ENCODE data around the gene NRXN3.

The NRXN3 gene

GRCh38 chr14:79652513-79653307 is 1482.5 kb downstream of the NRXN3 start:
- Mint-ChIP-seq H3K4me1 (ENCODE audit: low read depth) (no peaks in the 10 kb centered on the region), H3K27me3 (ENCODE audit: low read depth) (no peaks in the 10 kb centered on the region), H3K9me3 (peaks cover 3% of the 10 kb centered on the region), H3K36me3 (ENCODE audit: low read depth) (no peaks in the 10 kb centered on the region), H3K27ac (no peak overlapping the region), H3K4me3 (no peak overlapping the region)

GRCh38 chr14:79656056-79656455 is 1485.9 kb downstream of the NRXN3 start:
- Mint-ChIP-seq H3K4me1 (ENCODE audit: low read depth) (no peaks in the 10 kb centered on the region), H3K4me3 (no peak overlapping the region), H3K27ac (no peak overlapping the region), H3K27me3 (ENCODE audit: low read depth) (no peaks in the 10 kb centered on the region), H3K36me3 (ENCODE audit: low read depth) (no peaks in the 10 kb centered on the region), H3K9me3 (peaks cover 3% of the 10 kb centered on the region)

- H3K9me3 Mint-ChIP-seq = peaks cover 3% of the 10 kb centered on the region
Observed at GRCh38 chr14:79656496-79656895, 1486.3 kb downstream of the NRXN3 start.

GRCh38 chr14:79658221-79658620 is 1488.0 kb downstream of the NRXN3 start:
- H3K27ac Mint-ChIP-seq = no peak overlapping the region
- H3K4me1 Mint-ChIP-seq (ENCODE audit: low read depth) = no peaks in the 10 kb centered on the region
- H3K27me3 Mint-ChIP-seq (ENCODE audit: low read depth) = no peaks in the 10 kb centered on the region
- H3K9me3 Mint-ChIP-seq = peaks cover 8% of the 10 kb centered on the region
- no peaks in the 10 kb centered on the region for H3K36me3 Mint-ChIP-seq (ENCODE audit: low read depth)
- no peak overlapping the region for H3K4me3 Mint-ChIP-seq

More at GRCh38 chr14:79656496-79656895, 1486.3 kb downstream of the NRXN3 start:
- H3K4me1 Mint-ChIP-seq (ENCODE audit: low read depth) = no peaks in the 10 kb centered on the region
- H3K27ac Mint-ChIP-seq = no peak overlapping the region
- H3K4me3 Mint-ChIP-seq = no peak overlapping the region
- no peaks in the 10 kb centered on the region for H3K36me3 Mint-ChIP-seq (ENCODE audit: low read depth)
- no peaks in the 10 kb centered on the region for H3K27me3 Mint-ChIP-seq (ENCODE audit: low read depth)

- peaks cover 12% of the 10 kb centered on the region for H3K9me3 Mint-ChIP-seq
- H3K4me3 Mint-ChIP-seq = no peak overlapping the region
- no peaks in the 10 kb centered on the region for H3K36me3 Mint-ChIP-seq (ENCODE audit: low read depth)
- H3K27ac Mint-ChIP-seq = no peak overlapping the region
- H3K27me3 Mint-ChIP-seq (ENCODE audit: low read depth) = no peaks in the 10 kb centered on the region
- no peaks in the 10 kb centered on the region for H3K4me1 Mint-ChIP-seq (ENCODE audit: low read depth)
Observed at GRCh38 chr14:79658769-79659168, 1488.6 kb downstream of the NRXN3 start.

GRCh38 chr14:79660053-79660939 is 1490.1 kb downstream of the NRXN3 start:
- Mint-ChIP-seq H3K27ac (no peak overlapping the region), H3K36me3 (ENCODE audit: low read depth) (no peaks in the 10 kb centered on the region), H3K4me3 (no peak overlapping the region), H3K9me3 (peaks cover 12% of the 10 kb centered on the region), H3K27me3 (ENCODE audit: low read depth) (no peaks in the 10 kb centered on the region), H3K4me1 (ENCODE audit: low read depth) (no peaks in the 10 kb centered on the region)

GRCh38 chr14:79661752-79662151 is 1491.6 kb downstream of the NRXN3 start:
- Mint-ChIP-seq H3K27ac (no peak overlapping the region), H3K9me3 (peaks cover 12% of the 10 kb centered on the region), H3K4me1 (ENCODE audit: low read depth) (no peaks in the 10 kb centered on the region), H3K4me3 (no peak overlapping the region), H3K36me3 (ENCODE audit: low read depth) (no peaks in the 10 kb centered on the region), H3K27me3 (ENCODE audit: low read depth) (no peaks in the 10 kb centered on the region)

GRCh38 chr14:79663453-79663852 is 1493.3 kb downstream of the NRXN3 start:
- Mint-ChIP-seq H3K36me3 (ENCODE audit: low read depth) (no peaks in the 10 kb centered on the region), H3K27ac (no peak overlapping the region), H3K4me3 (no peak overlapping the region), H3K4me1 (ENCODE audit: low read depth) (no peaks in the 10 kb centered on the region), H3K9me3 (peaks cover 12% of the 10 kb centered on the region), H3K27me3 (ENCODE audit: low read depth) (no peaks in the 10 kb centered on the region)

GRCh38 chr14:79665556-79665955 is 1495.4 kb downstream of the NRXN3 start:
- H3K27ac Mint-ChIP-seq = no peak overlapping the region
- no peak overlapping the region for H3K4me3 Mint-ChIP-seq
- no peaks in the 10 kb centered on the region for H3K4me1 Mint-ChIP-seq (ENCODE audit: low read depth)
- H3K9me3 Mint-ChIP-seq = peaks cover 15% of the 10 kb centered on the region
- no peaks in the 10 kb centered on the region for H3K36me3 Mint-ChIP-seq (ENCODE audit: low read depth)
- H3K27me3 Mint-ChIP-seq (ENCODE audit: low read depth) = no peaks in the 10 kb centered on the region

- Mint-ChIP-seq H3K27me3 (ENCODE audit: low read depth) (no peaks in the 10 kb centered on the region), H3K27ac (no peak overlapping the region), H3K9me3 (peaks cover 4% of the 10 kb centered on the region), H3K36me3 (ENCODE audit: low read depth) (no peaks in the 10 kb centered on the region), H3K4me3 (no peak overlapping the region), H3K4me1 (ENCODE audit: low read depth) (no peaks in the 10 kb centered on the region)
Observed at GRCh38 chr14:79668951-79669350, 1498.8 kb downstream of the NRXN3 start.

- Mint-ChIP-seq H3K36me3 (ENCODE audit: low read depth) (no peaks in the 10 kb centered on the region), H3K4me3 (no peak overlapping the region), H3K27me3 (ENCODE audit: low read depth) (no peaks in the 10 kb centered on the region), H3K4me1 (ENCODE audit: low read depth) (no peaks in the 10 kb centered on the region), H3K9me3 (peaks cover 3% of the 10 kb centered on the region), H3K27ac (no peak overlapping the region)
Observed at GRCh38 chr14:79670811-79671210, 1500.6 kb downstream of the NRXN3 start.

- H3K36me3 Mint-ChIP-seq (ENCODE audit: low read depth) = no peaks in the 10 kb centered on the region
- H3K4me3 Mint-ChIP-seq = no peak overlapping the region
- H3K27me3 Mint-ChIP-seq (ENCODE audit: low read depth) = no peaks in the 10 kb centered on the region
- H3K4me1 Mint-ChIP-seq (ENCODE audit: low read depth) = no peaks in the 10 kb centered on the region
- H3K9me3 Mint-ChIP-seq = no peaks in the 10 kb centered on the region
- H3K27ac Mint-ChIP-seq = no peak overlapping the region
Observed at GRCh38 chr14:79680087-79680486, 1509.9 kb downstream of the NRXN3 start.

GRCh38 chr14:79686196-79686595 is 1516.0 kb downstream of the NRXN3 start:
- H3K4me1 Mint-ChIP-seq (ENCODE audit: low read depth) = no peaks in the 10 kb centered on the region
- H3K9me3 Mint-ChIP-seq = peaks cover 4% of the 10 kb centered on the region
- no peak overlapping the region for H3K4me3 Mint-ChIP-seq
- no peaks in the 10 kb centered on the region for H3K36me3 Mint-ChIP-seq (ENCODE audit: low read depth)
- H3K27me3 Mint-ChIP-seq (ENCODE audit: low read depth) = no peaks in the 10 kb centered on the region
- no peak overlapping the region for H3K27ac Mint-ChIP-seq

- Mint-ChIP-seq H3K4me1 (ENCODE audit: low read depth) (no peaks in the 10 kb centered on the region), H3K27ac (no peak overlapping the region), H3K4me3 (no peak overlapping the region), H3K36me3 (ENCODE audit: low read depth) (no peaks in the 10 kb centered on the region), H3K27me3 (ENCODE audit: low read depth) (no peaks in the 10 kb centered on the region), H3K9me3 (peaks cover 4% of the 10 kb centered on the region)
Observed at GRCh38 chr14:79690960-79691359, 1520.8 kb downstream of the NRXN3 start.

- no peak overlapping the region for H3K27ac Mint-ChIP-seq
- no peaks in the 10 kb centered on the region for H3K4me1 Mint-ChIP-seq (ENCODE audit: low read depth)
- H3K4me3 Mint-ChIP-seq = no peak overlapping the region
- no peaks in the 10 kb centered on the region for H3K27me3 Mint-ChIP-seq (ENCODE audit: low read depth)
- H3K9me3 Mint-ChIP-seq = peaks cover 10% of the 10 kb centered on the region
- H3K36me3 Mint-ChIP-seq (ENCODE audit: low read depth) = no peaks in the 10 kb centered on the region
Observed at GRCh38 chr14:79693935-79694334, 1523.8 kb downstream of the NRXN3 start.
